NCI-H69 (cell line): Measurements from ENCODE around the gene AKR1C1.
"Not testable (repeated sequence)": the region's sequence is repeated elsewhere in the genome, so short reads cannot be mapped to it uniquely, and the experiment has no call there.

Source experiments
- DNase-seq: peaks from one replicate; lab custom pipeline; 2025; lab: John Stamatoyannopoulos, UW

The AKR1C1 gene

GRCh38 chr10:5018134-5018533, 54.9 kb downstream of the AKR1C1 start:
- DNase-seq: no peak

GRCh38 chr10:5018671-5019277, 55.6 kb downstream of the AKR1C1 start:
- DNase-seq: not testable (repeated sequence)

GRCh38 chr10:5019770-5020612, 56.8 kb downstream of the AKR1C1 start:
- peak; percentile 60 for DNase-seq

- DNase-seq: not testable (repeated sequence)
Measured at GRCh38 chr10:5021624-5022290, 58.5 kb downstream of the AKR1C1 start.

GRCh38 chr10:5023177-5023805, 60.1 kb downstream of the AKR1C1 start:
- DNase-seq: no peak

- DNase-seq: peak; percentile 32
Measured at GRCh38 chr10:5025461-5025881, 62.3 kb downstream of the AKR1C1 start.

GRCh38 chr10:5030989-5031388, 67.8 kb downstream of the AKR1C1 start:
- no peak for DNase-seq

- DNase-seq: not testable (repeated sequence)
Measured at GRCh38 chr10:5031588-5031987, 68.4 kb downstream of the AKR1C1 start.

GRCh38 chr10:5032444-5032843, 69.2 kb downstream of the AKR1C1 start:
- DNase-seq: not testable (repeated sequence)
